GM03348 (cell line): ENCODE results near the gene THSD4.
A peak's percentile ranks its signal among the peaks of the same experiment; 100 is the strongest.

Experiments
- DNase-seq: peaks from one replicate; pipeline ENCODE4 v3.0.0; 2012; ENCODE audit warnings: low spot score

The THSD4 gene

GRCh38 chr15:71114887-71115566, at the start of gene THSD4:
Gene THSD4 (plus strand): TSS chr15:71115471.
- peak; percentile 94 for DNase-seq

DNA sequence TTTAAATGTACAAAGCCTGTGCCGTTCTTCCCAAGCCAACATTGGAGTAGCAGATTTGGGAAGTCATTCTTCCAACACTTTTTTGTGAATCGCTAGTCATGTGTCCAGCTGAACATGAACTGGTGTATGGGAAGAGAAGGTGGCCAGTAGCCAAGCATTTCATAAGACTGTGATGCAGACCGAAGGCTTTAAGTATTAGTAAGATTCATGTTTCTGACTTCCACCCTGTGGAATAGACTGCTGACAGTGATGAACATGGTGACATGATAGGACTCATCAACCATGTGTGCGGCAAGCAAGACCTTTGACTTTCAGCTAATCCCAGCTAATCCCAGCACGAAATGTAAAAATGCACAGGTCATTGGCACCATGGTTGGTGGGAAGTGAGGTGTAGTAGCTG, 48.3 kb upstream of the THSD4 start:
- peak; percentile 64 for DNase-seq

GRCh38 chr15:71069693-71070092, 45.6 kb upstream of the THSD4 start:
- DNase-seq: no peak

GRCh38 chr15:71071529-71071928, 43.7 kb upstream of the THSD4 start:
- no peak for DNase-seq

DNA sequence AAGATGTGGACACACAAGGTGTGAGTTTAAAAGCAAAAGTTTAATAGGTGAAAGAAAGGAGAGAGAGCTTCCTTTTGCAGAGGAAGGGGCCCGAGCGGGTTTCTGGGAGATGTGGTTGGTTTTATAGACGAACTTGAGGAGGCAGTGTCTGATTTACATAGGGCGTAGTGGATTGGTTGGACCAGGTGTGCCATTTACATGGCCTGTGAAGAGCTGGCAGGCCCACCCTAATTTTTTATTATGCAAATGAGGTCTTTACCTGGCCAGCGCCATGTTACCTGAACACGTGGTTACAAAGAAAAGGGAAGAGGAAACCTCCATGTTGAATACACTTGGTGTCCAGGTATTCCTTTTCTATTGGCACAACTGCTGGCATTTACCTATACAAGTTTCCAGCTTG, 42.8 kb upstream of the THSD4 start:
- DNase-seq: no peak

GRCh38 chr15:71078506-71079207, 36.6 kb upstream of the THSD4 start:
- no peak for DNase-seq

DNA sequence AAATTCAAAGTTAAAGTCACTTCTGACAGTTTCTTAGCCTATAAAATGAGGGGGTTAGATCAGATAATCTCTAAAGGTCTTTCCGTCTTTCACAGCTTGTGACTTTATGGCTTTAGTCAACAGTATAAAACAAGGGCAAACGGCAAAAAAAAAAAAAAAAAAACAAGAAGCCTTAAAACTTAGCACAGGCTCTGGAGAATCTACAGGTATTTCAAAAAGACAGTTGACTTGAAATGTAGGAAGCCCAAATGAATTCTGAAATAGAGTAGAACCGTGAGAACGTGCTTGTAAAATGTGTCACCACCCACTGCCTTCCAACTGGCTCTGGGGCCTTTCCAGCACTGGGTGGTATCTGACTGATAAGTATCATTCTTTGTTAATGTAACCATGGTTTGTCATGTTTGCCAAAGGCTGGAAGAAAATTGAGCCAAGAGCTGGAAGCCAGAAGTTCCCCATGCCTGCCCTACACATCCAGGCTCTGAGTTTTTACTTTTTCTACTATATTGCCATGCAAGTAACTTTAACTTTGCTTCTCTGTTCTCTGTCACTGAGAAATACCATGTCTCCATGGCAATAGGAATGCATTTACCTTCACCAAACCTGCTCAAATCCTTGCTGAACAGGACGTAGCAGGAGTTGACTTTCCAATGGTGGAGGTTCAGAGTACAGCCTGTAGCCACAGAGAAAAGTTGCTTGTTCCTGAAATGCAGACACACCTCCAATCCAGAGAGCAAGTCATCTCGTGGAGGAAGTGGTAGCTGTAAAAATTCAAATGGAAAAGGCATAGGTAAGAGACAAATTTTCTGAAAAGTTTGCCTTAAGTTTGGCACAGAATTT, 35.8 kb upstream of the THSD4 start:
- peak; percentile 71 for DNase-seq

DNA sequence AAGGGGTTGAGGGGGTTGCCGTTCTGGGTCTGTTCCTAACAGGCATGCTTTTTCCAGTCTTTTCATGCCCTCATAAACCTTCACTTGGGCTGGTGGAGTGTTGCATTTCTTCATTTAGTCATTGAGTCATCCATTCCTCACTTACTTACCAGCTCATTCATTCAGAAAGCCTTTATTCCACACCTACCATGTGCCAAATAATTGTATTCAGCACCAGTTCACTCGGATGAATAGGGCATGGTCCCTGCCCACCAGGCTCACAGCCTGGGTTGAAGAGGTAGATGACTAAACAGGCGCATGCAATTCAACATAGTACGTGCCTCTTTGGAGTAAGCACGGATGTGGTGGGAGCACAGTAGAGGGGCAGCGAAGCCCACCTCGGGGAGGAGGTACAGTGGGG, 35.1 kb upstream of the THSD4 start:
- DNase-seq: no peak

DNA sequence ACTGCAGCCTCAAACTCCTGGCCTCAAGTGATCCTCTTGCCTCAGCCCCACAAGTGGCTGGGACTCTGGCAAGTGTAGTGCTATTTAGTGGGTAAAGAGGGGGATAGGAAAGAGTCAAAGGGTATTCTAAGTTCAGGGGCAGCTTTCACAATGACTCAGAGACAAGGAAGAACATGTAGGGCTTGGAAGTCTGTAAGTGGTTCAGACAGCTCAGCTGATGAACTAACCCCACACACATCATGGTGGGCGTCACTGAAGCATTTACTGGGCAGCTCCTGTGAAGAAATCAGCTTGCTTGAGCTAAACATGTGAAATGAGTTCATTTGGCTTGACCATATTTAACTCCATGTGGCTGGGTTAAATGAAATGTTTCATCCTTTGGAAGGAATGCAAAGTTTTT, 34.6 kb upstream of the THSD4 start:
- DNase-seq: peak; percentile 73

DNA sequence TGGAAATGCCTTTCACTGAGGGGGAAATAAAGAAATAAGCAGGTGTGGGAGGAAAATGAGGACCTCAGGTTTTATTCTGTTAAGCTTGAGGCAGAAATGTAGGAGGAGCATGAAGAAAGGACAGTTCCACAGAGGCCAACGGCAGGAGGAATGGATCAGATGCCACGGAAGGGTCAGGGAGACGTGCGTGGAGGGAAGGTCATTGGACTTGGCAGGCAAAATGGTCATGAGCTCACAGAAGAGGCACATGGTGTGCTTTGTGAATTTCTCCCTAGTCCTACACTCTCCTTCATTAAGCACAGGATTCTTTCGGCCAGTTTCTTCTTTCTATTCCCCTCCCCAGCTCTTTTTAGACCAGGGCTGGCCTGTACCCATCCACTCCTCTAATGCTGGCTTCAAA, 32.5 kb upstream of the THSD4 start:
- no peak for DNase-seq

DNA sequence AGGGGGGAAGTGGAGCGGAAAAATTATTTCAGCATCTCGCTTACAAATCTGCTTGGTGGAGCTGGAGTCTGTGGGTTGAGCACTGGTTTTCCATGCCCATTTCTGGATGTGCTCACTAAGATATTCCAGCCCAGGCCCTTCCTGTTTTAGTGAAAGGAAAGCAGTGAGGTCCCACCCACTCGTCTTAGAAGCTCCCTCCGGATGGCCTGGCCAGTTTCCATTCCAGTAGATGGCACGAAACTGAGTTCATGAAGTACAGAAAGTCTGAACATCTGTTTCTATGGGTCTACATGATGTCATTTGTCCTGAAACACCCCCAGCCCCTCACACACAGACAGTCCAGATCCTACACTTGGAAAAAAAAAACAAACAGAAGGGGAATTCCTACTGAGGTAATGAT, 31.9 kb upstream of the THSD4 start:
- DNase-seq: peak; percentile 70

- no peak for DNase-seq
Measured at GRCh38 chr15:71084264-71084663, 31.0 kb upstream of the THSD4 start.

- DNase-seq: no peak
Measured at GRCh38 chr15:71085809-71086208, 29.5 kb upstream of the THSD4 start.

GRCh38 chr15:71088155-71088554, 27.1 kb upstream of the THSD4 start:
- DNase-seq: no peak

- DNase-seq: no peak
Measured at GRCh38 chr15:71088683-71089082, 26.6 kb upstream of the THSD4 start.

GRCh38 chr15:71089801-71090200, 25.5 kb upstream of the THSD4 start:
- DNase-seq: no peak

DNA sequence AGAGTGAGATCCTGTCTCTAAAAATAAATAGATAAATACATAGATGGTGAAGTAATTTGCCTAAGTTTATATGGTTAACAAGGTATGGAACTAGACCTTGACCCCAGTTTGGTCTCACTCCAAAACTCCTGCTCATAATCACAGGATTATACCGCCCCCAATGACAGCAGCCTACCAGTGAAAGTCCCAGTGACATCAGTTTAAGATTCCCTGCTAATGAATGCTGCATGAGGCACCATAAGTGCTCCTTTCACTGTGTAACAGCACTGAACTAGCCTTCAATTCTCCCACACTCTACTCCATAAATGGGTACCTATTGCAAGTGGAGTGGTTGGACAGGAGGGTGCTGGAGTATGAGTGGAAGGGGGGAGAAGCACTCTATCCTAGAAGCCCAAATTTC, 23.7 kb upstream of the THSD4 start:
- no peak for DNase-seq

DNA sequence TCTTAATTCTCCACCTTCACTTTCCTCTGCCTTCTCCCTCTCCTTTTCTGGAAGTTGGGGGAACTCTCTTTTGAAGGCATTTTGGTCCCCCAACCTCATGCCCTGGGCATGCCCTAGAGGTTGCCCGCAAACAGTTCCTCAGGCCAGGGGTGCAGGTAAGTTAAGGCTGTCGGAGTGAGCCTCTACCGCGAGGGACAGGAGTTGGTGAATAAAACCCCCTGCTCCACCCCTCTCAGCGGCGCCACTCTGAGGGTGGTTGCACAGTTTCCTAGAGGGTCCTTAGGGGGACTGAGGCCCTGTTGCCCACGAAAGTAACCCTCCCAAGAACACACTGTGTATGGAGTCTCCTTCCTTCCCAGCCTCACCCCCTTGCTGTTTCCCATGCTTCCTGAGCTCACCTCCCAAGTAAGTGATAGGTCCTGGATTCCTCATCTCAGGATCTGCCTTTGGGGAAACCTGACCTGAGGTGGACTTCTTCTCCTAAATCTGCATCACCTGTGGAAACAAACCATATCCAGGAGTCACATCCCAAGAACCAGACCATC, 23.1 kb upstream of the THSD4 start:
- no peak for DNase-seq

DNA sequence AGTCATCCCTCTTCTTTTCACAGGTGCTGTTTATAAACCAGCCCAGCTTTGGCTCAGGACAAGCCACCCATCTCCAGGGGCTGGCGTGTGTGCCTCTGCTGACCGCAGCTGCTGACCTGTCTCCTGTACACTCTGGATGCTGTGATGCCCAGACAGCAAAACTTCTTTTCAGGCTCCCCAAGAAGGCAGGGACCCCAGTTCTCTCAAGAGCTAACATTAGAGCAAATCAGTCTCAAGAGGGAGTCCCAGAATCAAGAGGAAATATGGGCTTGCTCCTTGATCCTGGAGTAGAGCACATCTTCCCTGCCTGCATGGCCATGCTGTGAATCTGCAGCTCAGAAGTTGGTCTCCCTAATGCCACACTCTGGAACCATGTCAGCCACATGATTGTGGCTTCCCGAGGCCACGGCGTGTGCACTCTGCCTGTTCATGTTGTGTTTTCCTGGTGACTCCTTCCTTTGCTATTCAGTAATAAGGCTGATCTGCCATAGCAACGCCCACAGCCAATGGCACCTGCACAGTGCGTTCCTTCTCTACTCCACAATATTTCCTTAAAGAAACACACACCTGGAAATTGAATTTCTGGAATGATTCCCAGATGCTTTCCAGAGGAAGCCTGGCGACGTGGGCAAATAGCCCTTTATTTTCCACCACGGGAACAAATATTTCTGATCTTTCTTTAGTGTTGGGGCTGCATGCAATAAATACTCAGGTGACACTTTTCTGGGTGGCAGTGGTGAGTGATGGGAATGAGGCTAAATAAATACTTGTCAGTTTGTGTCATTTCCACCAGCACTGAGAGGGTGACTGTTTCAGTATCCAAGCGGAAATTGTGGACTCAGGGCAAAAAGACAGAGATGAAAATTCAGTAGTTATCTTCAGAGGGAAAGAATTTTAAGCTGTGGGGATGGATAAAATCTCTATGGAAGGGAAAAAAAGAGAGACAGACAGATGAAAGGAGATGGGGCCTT, 21.9 kb upstream of the THSD4 start:
- peak; percentile 74 for DNase-seq

GRCh38 chr15:71094137-71094536, 21.1 kb upstream of the THSD4 start:
- DNase-seq: no peak

- DNase-seq: peak; percentile 35
Measured at GRCh38 chr15:71096676-71097075, 18.6 kb upstream of the THSD4 start.

GRCh38 chr15:71097890-71098289, 17.4 kb upstream of the THSD4 start:
- DNase-seq: no peak
